Measurements from ENCODE around the gene RYR3.
"Not testable (repeated sequence)": the region's sequence is repeated elsewhere in the genome, so short reads cannot be mapped to it uniquely, and the experiment has no call there.

The RYR3 gene

GRCh38 chr15:33598382-33598781 is 287.6 kb downstream of the RYR3 start:
- DNase-seq, result not testable (repeated sequence)

GRCh38 chr15:33600212-33600611 is 289.4 kb downstream of the RYR3 start:
- DNase-seq, result no peak

- DNase-seq, result no peak
Observed at GRCh38 chr15:33601461-33601860, 290.7 kb downstream of the RYR3 start.

- DNase-seq, result no peak
Observed at GRCh38 chr15:33608714-33609113, 297.9 kb downstream of the RYR3 start.

- DNase-seq, result no peak
Observed at GRCh38 chr15:33612721-33613304, 302.0 kb downstream of the RYR3 start.

- no peak for DNase-seq
Observed at GRCh38 chr15:33616475-33616874, 305.7 kb downstream of the RYR3 start.

GRCh38 chr15:33618350-33618749 is 307.6 kb downstream of the RYR3 start:
- no peak for DNase-seq

- DNase-seq, result no peak
Observed at GRCh38 chr15:33621141-33621540, 310.4 kb downstream of the RYR3 start.

GRCh38 chr15:33623010-33623409 is 312.2 kb downstream of the RYR3 start:
- no peak for DNase-seq

GRCh38 chr15:33624439-33624838 is 313.7 kb downstream of the RYR3 start:
- no peak for DNase-seq

GRCh38 chr15:33629647-33630046 is 318.9 kb downstream of the RYR3 start:
- DNase-seq, result no peak

- DNase-seq, result no peak
Observed at GRCh38 chr15:33636234-33636633, 325.5 kb downstream of the RYR3 start.

- DNase-seq, result no peak
Observed at GRCh38 chr15:33636958-33637357, 326.2 kb downstream of the RYR3 start.

- DNase-seq, result no peak
Observed at GRCh38 chr15:33638453-33638852, 327.7 kb downstream of the RYR3 start.

GRCh38 chr15:33639051-33639450 is 328.3 kb downstream of the RYR3 start:
- no peak for DNase-seq

- DNase-seq, result no peak
Observed at GRCh38 chr15:33639456-33639855, 328.7 kb downstream of the RYR3 start.

GRCh38 chr15:33639978-33640377 is 329.2 kb downstream of the RYR3 start:
- no peak for DNase-seq

- no peak for DNase-seq
Observed at GRCh38 chr15:33641069-33641468, 330.3 kb downstream of the RYR3 start.

- DNase-seq, result no peak
Observed at GRCh38 chr15:33644304-33644703, 333.5 kb downstream of the RYR3 start.

- no peak for DNase-seq
Observed at GRCh38 chr15:33646744-33647143, 336.0 kb downstream of the RYR3 start.

- DNase-seq, result no peak
Observed at GRCh38 chr15:33649217-33649933, 338.6 kb downstream of the RYR3 start.

- DNase-seq, result no peak
Observed at GRCh38 chr15:33654860-33655259, 344.1 kb downstream of the RYR3 start.

GRCh38 chr15:33655488-33655887 is 344.7 kb downstream of the RYR3 start:
- DNase-seq, result no peak

- no peak for DNase-seq
Observed at GRCh38 chr15:33656168-33656567, 345.4 kb downstream of the RYR3 start.

GRCh38 chr15:33660151-33660550 is 349.4 kb downstream of the RYR3 start:
- no peak for DNase-seq
